NCI-H82 treated with DMSO at 0.1 percent for 48 hours (cell line): ENCODE data around the gene TSSK2.

Source experiments
- DNase-seq: peaks from one replicate; lab custom pipeline; 2025; ENCODE audit not compliant: unreplicated experiment; lab: John Stamatoyannopoulos, UW

Gene TSSK2

DNA sequence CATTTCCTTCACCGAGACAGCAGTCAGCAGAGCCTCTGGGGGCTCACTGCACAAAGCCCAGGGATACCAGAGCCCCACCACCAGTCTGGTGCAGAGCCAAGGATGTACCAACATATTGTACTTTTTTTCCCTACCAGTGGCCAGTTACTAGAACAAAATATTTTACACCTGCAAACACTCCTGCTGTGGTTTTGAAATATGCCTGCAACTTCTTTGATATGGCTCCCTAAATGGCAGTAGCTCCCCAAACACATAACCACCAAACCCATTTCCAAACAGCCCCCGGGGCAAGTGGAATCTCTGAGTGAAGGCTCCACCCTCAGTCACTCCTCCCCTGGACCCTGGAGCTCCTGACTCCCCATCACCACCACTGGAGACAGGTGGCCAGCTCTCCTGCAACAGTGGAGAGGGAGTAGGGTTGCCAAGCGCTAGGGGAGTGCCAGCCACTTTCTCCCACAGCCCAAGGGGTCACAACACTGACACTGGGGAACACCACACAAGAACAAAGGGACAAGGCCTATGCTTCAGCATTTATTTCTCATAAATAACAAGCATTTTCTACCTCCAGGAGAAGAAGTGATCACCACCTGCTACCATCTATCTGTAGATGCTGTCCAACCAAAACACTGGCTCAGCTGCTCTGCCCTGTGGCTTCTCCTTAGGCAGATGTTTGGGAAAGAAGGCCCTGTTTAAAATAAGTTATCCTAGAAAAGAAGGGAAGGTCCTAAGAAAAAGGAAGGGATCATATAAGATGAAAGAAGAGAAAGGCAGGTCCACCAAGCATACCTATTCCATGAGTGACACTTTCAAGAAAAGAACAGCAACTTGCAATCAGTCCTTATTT is 24.0 kb upstream of the TSSK2 start:
- no peak for DNase-seq

GRCh38 chr22:19107730-19108074 is 23.4 kb upstream of the TSSK2 start:
- DNase-seq, result no peak

DNA sequence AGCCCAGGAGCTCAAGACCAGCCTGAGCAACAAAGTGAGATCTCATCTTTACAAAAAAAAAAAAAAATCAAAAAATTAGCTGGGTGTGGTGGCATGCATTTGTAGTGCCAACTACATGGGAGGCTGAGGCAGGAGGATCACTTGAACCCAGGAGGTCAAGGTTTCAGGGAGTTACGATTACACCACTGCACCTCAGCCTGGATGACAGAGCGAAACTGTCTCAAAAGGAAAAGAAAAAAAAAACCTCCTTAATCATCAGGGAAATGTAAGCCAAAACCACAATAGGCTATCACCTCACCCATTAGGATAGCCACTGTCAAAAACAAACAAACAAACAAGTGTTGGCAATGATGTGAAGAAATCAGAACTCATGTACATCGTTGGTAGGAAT is 22.3 kb upstream of the TSSK2 start:
- DNase-seq, result no peak

- no peak for DNase-seq
These were observed 21.7 kb upstream of the TSSK2 start for GRCh38 chr22:19109198-19110063.

DNA sequence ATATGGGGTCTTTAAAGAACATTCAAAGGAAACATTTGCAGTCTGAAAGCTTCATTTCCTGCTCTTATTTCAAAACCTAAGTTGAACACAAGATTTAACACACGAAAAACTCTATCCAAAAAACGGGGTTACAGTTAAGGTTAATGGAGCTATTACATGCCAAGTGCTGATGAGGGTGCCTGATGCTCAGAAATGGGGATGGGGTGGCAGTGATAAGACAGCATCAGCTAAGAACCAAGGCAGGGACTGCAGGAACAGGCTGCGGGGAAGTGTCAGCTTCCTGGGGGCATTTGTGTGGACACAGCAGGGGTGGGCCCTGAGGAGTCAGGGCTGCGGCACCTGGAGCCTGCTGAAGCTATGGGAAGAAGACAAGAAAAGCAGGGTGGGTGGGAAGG is 21.0 kb upstream of the TSSK2 start:
- DNase-seq, result no peak

GRCh38 chr22:19110646-19111045 is 20.5 kb upstream of the TSSK2 start:
- DNase-seq, result no peak

- DNase-seq, result no peak
These were observed 20.0 kb upstream of the TSSK2 start for GRCh38 chr22:19111140-19111539.

- DNase-seq, result no peak
These were observed 19.5 kb upstream of the TSSK2 start for GRCh38 chr22:19111584-19111983.

- no peak for DNase-seq
These were observed 17.7 kb upstream of the TSSK2 start for GRCh38 chr22:19113429-19113828.

DNA sequence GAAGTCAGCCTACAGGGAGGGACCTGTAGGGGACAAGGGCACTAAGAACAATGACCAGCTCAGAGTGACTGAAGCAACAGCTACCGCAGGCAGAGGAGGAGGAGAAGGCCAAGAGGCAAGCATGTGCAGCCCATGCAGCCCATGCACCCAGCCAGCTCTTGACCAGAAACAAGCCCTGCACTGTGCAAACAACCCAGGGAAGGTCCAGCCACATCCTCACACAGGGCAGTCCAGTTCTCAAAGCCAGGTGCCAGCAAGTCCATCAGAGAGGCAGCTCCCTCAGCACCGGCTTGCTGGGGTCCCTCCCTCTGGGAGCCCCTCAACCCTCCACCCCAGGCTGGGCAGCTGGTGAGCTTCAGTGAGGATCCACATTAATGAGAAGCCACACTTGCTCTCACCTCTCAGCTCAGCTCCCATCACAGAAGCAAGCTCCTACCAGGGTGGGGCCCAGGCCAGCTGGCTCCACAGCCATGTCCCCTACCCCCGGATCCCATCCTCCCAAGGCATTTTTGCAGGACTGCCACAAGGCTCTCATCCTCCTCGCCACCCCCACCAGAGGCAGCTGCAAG is 16.0 kb upstream of the TSSK2 start:
- DNase-seq, result no peak

GRCh38 chr22:19115628-19116027 is 15.5 kb upstream of the TSSK2 start:
- DNase-seq, result no peak

GRCh38 chr22:19117111-19117512 is 14.0 kb upstream of the TSSK2 start:
- peak; percentile 42 for DNase-seq

DNA sequence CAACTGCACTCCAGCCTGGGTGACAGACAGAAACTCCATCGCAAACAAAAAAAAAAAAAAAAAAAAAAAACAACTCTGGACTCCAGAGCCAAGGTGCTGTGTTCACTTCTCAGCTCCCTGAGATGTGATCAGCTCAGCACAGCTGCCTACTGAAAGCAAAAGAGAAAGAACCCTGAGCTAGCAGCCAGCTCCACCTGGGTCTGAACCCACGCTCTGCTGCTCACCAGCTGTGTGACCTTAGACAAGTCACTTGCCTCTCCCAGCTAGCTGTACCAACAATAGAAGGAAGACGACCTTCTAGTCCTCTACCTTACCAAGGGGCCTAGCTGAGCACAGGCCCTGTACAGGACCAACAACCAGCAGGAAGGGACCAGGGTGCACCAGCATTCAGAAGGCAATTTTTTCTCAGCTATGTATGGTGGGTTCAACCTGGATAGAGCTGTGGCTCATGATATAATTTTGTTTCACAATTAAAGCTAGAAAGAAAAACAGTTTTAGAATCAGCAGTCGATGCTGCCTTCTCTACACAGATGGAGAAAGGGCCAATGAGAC is 12.7 kb upstream of the TSSK2 start:
- DNase-seq, result no peak

DNA sequence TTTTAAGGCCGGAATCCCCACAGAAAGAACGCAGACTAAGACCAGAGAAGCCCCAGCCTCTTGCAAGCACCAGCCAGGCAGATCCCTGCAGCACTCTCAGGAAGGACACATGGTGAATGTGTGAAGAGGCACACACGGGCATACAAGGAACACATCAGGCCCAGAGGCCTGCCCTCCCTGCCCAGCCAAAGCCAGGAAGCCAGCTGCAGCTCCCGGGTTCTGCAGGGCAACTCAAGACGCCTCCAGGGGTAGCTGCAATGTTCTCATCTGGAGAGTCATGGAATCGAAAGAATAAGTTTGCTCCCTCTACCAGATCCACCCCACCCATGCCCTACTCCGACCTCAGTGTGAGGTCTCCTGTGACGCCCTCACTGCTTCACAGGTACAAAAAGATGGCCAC is 11.2 kb upstream of the TSSK2 start:
- DNase-seq, result no peak

DNA sequence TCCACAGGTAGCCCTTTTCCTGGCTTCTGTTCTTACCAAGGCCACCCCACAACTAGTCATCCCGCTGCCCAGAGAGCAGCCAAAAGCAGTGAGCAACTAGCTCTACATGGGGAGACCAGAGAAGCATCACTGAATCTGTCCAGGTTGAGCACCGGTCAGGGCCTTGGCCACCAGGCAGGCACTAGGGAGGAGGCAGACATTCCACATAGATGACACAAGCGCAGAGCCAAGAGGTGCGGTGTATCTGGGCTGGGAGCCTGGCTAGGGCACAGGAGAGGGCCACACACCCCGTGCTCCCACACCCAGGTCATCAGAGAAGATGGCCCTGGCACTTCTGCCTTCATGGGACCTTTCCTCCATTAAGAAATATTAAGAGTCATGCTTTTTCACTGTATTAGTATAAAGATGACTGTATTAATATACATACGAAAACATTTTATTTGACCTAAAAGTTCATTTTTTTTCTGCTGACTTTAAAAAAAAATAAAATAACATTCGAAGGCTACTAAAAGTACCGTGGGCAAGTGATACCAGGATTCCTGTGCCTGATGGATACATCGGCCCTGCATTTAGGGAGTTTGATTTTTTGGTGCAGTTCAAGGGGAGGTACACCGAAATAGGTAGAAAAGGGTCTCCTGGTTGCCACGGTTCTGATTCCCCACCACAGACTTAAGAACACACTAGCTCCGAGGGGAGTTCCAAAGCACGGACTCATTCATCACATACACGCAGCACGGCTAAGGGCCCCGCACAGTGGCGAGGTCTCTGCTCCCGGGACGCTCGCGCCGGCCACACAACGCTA is 10.1 kb upstream of the TSSK2 start:
- DNase-seq, result no peak

DNA sequence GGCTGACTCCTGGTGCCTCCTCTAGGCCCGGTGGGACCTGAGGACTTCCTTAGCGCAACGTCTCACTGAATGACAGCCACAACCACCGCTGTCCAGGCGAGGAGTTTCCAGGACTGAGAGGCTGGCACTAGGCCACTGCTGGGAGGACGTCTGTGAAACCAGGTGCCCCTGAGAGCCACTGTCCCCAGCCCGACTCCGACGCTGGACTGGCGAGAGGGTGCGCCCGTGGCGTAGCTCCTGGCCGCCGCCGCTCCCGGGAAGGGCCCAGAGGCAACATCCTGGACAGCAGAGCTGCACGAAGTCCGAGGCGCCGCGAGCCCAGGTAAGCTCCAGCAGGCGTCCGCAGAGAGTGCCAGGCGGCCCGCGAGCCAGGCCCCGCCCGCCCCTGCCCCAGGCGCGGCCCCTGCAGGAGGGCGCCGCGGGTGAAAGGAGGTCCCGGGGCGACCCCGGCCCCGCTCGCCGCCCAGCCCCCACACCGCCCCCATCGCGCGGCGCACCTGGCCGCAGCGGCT is 9.4 kb upstream of the TSSK2 start:
- DNase-seq, result no peak

GRCh38 chr22:19122143-19122751 is 8.9 kb upstream of the TSSK2 start, which contains the start of gene DGCR2:
DGCR2 (minus strand) TSS chr22:19122412; CDS start chr22:19122206, 206 bp downstream.
- DNase-seq, result peak; percentile 71

- DNase-seq, result no peak
These were observed 8.2 kb upstream of the TSSK2 start for GRCh38 chr22:19122752-19123492.

GRCh38 chr22:19123936-19124335 is 7.2 kb upstream of the TSSK2 start:
- DNase-seq, result no peak
